Measurements from ENCODE around the gene RPP21.

RPP21 gene

DNA sequence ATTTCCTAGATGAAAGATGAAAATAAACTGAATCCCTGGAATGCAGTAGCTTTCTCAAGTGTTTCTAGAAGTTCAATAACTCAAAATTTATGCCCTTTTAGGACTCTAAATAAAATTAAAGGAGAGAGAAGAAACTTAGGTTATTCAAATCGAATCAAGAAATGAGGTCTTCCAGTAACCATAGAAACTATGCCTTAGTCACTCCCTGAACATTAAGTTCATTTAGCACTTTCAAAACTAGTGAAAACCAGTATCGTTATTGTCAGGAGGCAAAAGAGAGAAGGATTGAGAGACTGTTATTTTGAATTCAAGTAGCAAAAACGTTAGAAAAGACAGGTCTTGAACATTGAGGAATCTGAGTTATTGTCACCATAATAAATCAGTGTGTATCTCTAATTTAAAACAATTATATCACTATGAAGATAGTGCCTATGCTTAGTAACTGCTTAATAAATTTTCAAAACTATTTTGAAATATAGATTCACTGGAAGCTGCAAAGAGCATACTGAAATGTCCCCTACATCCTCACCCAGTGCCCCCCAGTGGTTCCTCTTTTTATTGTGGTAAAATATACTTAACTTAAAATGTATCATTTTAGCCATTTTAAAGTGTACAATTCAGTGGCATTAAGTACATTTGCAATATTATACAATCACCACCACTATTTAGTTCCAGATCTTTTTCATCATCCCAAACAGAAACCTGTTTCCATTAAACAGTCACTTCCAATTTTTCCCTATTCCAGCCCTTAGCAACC is 4.6 kb downstream of the RPP21 start:
- no peaks in the 10 kb centered on the region for H3K9me3 Mint-ChIP-seq
- no peak overlapping the region for H3K4me3 Mint-ChIP-seq
- DNase-seq = no peak
- H3K27me3 Mint-ChIP-seq (ENCODE audit: low read depth, poor library complexity) = peaks cover 13% of the 10 kb centered on the region
- H3K4me1 Mint-ChIP-seq = peaks cover 16% of the 10 kb centered on the region
- no peak overlapping the region for H3K27ac Mint-ChIP-seq
- H3K36me3 Mint-ChIP-seq (ENCODE audit: low read depth) = peaks cover 17% of the 10 kb centered on the region
- TF ChIP-seq, protein P1, sequence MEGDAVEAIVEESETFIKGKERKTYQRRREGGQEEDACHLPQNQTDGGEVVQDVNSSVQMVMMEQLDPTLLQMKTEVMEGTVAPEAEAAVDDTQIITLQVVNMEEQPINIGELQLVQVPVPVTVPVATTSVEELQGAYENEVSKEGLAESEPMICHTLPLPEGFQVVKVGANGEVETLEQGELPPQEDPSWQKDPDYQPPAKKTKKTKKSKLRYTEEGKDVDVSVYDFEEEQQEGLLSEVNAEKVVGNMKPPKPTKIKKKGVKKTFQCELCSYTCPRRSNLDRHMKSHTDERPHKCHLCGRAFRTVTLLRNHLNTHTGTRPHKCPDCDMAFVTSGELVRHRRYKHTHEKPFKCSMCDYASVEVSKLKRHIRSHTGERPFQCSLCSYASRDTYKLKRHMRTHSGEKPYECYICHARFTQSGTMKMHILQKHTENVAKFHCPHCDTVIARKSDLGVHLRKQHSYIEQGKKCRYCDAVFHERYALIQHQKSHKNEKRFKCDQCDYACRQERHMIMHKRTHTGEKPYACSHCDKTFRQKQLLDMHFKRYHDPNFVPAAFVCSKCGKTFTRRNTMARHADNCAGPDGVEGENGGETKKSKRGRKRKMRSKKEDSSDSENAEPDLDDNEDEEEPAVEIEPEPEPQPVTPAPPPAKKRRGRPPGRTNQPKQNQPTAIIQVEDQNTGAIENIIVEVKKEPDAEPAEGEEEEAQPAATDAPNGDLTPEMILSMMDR (IDR thresholded peaks at IDR 0.05) = no peak

DNA sequence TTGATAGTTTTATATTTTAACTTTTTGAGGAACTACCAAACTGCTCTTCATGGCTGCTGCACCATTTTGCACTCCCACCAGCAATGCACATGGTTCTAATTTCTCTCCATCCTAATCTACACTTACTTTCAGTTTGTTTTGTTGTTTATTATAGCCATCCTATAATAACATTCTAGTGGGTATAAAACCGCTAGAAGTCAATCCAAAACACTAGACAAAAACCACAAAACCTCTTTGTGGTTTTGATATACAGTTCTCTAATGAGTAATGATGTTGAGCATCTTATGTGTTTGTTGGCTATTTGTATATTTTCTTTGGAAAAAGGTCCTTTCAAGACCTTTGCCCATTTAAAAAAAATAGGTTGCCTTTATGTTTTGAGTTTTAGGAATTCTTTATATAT is 5.6 kb downstream of the RPP21 start:
- Mint-ChIP-seq H3K4me3 (no peak overlapping the region), H3K27ac (no peak overlapping the region), H3K27me3 (ENCODE audit: low read depth, poor library complexity) (peaks cover 13% of the 10 kb centered on the region), H3K36me3 (ENCODE audit: low read depth) (peaks cover 17% of the 10 kb centered on the region), H3K4me1 (peaks cover 12% of the 10 kb centered on the region), H3K9me3 (no peaks in the 10 kb centered on the region)
- DNase-seq = no peak
- TF ChIP-seq, protein P1 (IDR thresholded peaks at IDR 0.05) = no peak

DNA sequence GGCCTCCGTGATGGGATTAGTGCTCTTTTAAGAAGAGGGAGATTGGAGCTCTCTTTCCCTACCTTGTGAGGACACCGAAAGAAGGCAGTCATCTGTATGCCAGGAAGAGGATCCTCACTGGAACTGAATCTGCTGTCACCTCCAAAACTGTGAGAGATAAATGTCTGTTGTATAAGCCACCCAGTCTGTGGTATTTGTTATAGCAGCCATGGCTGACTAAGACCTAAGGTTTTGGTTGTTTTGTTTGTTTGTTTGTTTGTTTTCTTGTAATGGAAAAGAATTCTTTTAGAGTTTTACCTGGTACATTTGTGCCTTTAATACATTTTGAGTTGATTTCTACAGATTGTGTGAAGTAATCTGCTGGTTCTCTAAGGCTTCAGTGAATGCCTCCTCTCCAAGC is 7.6 kb downstream of the RPP21 start:
- Mint-ChIP-seq H3K4me3 (no peak overlapping the region), H3K4me1 (no peaks in the 10 kb centered on the region), H3K9me3 (no peaks in the 10 kb centered on the region), H3K36me3 (ENCODE audit: low read depth) (peaks cover 2% of the 10 kb centered on the region), H3K27me3 (ENCODE audit: low read depth, poor library complexity) (peaks cover 21% of the 10 kb centered on the region), H3K27ac (no peak overlapping the region)
- TF ChIP-seq, protein P1 (IDR thresholded peaks at IDR 0.05) = no peak
- DNase-seq = no peak

DNA sequence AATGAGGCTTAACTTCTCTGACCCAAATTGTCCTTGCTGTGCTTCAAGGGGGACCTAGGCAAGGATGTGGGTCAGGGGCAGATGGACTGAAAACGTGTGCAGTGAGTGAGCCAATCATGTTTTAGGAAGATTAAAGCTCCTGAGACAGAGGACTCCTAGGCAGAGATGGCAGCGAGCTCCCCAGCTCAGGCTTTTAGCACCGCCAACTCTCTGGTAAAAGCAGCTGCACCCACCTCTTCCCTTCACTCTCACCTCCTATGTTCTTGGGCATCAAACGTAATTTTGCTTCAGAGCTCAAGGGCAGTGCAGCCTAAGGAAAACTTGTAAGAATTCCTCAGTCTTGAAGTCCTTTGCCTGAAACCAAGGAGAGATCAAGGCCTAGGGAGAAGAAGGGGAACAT is 10.3 kb downstream of the RPP21 start:
- no peaks in the 10 kb centered on the region for H3K9me3 Mint-ChIP-seq
- H3K36me3 Mint-ChIP-seq (ENCODE audit: low read depth) = no peaks in the 10 kb centered on the region
- no peak overlapping the region for H3K27ac Mint-ChIP-seq
- no peak overlapping the region for H3K4me3 Mint-ChIP-seq
- DNase-seq = no peak
- TF ChIP-seq, protein P1 (IDR thresholded peaks at IDR 0.05) = no peak
- H3K4me1 Mint-ChIP-seq = peaks cover 8% of the 10 kb centered on the region
- H3K27me3 Mint-ChIP-seq (ENCODE audit: low read depth, poor library complexity) = peaks cover 42% of the 10 kb centered on the region

DNA sequence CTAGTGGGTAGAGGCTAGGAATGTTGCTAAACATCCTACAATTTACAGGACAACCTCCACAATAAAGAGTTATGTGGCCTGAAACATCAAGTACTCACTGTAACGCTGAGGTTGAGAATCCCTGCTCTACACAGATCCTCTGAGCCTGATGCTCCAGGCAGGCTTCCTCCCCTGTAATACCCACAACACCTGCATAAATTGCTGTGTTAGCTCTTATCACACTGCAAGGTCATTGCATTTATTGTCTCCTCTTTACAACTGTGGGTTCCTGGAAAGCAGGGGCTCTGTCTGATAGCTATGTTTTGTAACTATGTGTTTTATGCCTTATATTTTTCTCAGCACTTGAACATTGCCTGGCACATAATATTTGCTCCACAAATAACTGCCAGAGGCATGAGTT is 11.6 kb downstream of the RPP21 start:
- Mint-ChIP-seq H3K27me3 (ENCODE audit: low read depth, poor library complexity) (peaks cover 47% of the 10 kb centered on the region), H3K9me3 (no peaks in the 10 kb centered on the region), H3K36me3 (ENCODE audit: low read depth) (no peaks in the 10 kb centered on the region), H3K4me3 (no peak overlapping the region), H3K27ac (no peak overlapping the region), H3K4me1 (peaks cover 8% of the 10 kb centered on the region)
- DNase-seq = no peak
- TF ChIP-seq, protein P1 (IDR thresholded peaks at IDR 0.05) = no peak
